ENCODE data around the gene MRPL52.

The MRPL52 gene

GRCh38 chr14:22883173-22883976 lies 53.7 kb downstream of the MRPL52 start, which contains the start of gene REM2:
Gene REM2, plus strand, starts transcription at chr14:22883222. Its CDS starts 66 bp downstream, at chr14:22883288.
- no peak for DNase-seq

DNA sequence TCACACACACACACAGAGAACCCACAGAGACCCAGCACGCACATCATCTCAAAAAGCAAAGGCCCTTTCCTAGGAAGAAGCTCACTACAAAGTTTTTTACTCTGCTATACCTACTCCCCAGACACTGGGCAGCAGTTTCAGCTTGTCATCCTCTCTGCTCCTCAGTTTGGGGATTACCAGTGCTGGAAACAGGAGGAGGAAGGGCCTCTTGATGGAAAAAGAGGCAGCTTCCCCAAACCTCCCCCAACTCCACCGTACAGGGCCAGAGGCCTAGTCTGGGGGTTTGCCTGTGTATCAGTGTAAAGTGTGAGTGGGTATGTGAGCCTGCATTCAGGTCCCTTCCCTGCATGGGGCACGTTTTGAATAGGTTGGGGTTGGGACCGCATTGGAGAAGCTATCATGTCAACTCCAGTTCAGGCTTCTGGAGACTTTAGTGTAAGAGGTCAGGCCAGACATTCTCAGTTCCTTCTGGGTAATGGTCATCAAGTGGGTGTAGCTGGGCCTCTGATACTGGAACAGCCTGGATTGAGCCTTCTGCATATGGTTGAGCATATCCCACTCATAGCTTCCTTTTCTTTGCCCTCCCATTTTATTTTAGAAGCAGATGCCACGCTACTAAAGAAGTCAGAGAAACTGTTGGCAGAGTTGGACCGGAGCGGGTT lies 54.5 kb downstream of the MRPL52 start:
- no peak for DNase-seq

Measured in CD4-positive, alpha-beta T cell treated with Interferon alpha-2 for 1 hour (primary cell).